HG02610 (cell line): ENCODE results near the gene SHISAL2A.
"Not testable (repeated sequence)": the region's sequence is repeated elsewhere in the genome, so short reads cannot be mapped to it uniquely, and the experiment has no call there.

Source experiments
- ATAC-seq: cut with Tn5 transposase; IDR thresholded peaks from one replicate; pipeline ENCODE4 v1.9.1; 2021; ENCODE audit warnings: mild to moderate bottlenecking, moderate library complexity; ENCODE audit not compliant: unreplicated experiment

SHISAL2A gene

DNA sequence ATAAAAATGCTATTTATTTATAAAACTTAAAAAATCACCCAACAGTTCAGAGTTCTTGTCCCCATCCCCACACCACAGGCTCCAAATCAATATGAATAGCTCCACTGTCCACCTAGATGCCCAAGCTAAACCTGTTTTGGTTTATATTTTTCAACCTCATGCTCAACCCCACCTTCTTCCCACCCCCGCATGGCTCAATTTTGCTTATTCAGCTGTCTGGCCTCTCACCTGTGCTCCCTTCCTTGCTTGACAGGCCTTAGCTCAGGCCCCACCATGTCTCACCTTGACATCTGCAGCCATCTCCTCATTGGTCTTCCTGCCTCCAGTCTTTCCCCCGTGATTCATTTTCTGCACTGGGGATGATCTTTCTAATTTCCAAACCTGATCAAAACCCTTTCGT, 47.4 kb downstream of the SHISAL2A start:
- ATAC-seq, result no peak

DNA sequence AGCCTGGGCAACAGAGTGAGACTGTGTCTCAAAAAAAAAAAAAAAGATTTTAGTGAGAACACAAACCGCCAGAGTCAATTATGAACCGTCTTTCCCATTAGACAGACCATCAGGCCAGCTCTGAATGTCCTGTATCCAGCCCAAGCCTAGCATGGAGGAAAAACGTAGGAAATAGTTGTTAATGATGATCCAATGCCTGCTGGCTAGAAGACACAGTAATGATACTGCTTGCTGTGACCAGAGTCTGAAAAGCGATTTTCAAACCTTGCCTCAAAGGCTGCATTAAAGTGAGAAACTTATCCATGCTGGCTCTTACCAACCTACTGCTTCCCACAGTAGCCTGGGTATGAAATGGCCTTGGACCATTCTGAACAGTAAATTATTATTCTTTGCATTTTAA, 48.2 kb downstream of the SHISAL2A start:
- ATAC-seq, result no peak

DNA sequence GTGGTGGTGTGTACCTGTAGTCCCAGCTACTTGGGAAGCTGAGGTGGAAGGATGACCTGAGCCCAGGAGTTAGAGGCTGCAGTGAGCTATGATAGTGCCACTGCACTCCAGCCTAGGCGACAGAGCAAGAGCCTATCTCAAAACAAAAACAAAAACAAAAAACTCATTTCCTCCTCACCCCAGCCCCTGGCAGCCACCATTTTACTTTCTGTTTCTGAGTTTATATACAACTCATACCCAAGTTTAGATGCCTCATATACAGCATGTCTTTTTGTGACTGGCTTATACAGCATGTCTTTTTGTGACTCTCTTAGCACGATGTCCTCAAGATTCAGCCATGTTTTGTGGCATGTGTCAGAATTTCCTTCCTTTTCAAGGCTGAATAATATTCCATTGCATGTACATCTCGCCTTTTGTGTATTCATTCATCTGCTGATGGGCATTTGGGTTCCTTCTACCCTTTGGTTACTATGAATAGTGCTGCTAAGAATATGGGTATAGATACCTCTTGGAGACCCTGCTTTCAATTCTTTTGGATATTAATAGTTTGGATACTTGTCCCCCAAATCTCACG, 50.5 kb downstream of the SHISAL2A start:
- ATAC-seq, result no peak

DNA sequence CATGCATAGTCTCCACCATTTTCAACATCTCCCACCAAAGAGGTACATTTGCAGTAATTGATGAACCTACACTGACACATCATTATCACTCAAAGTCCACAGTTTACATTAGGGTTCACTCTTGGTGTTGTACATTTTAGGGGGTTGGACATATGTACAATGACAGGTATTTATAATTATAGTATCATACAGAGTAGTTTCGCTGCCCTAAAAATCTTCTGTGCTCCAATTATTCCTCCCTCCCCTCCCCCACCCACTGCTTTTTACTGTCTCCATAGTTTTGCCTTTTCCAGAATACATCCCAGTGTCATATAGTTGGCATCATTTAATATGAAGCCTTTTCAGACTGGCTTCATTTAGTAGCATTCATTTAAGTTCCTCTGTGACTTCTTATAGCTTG, 51.6 kb downstream of the SHISAL2A start:
- ATAC-seq, result no peak

DNA sequence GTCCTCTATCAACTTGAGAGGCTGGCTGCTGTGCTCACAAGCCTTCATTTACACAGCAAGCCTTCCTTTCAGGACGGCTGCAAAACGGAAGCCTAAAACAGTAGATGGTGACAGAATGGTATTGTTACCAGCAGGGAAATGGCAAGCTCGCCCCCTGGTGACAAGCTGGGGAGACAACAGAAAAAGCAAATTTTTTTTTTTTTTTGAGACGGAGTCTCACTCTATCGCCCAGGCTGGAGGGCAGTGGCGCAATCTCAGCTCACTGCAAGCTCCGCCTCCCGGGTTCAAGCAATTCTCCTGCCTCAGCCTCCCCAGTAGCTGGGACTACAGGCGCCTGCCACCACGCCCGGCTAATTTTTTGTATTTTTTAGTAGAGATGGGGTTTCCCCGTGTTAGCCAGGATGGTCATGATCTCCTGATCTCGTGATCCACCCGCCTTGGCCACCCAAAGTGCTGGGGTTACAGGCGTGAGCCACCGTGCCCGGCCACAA, 53.3 kb downstream of the SHISAL2A start:
- ATAC-seq, result peak; percentile 78

DNA sequence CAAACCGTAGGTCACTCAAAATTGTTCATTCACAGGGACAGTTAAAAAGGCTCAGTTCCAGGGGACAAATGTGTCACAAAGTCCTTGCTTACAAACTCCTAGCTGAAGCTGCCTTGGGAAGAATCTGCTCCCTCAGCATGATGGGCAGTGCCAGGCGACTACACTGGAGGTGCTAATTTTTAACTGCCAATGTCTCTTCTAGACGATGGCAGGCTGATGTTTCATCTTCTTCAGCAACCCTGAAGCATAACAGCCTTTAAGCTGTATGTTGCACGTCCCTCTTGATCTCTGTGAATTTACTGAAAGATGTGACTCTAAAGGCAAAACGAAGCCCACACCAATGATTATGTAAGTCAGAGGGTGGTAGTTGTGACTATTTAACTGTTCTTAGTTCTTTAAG, 53.9 kb downstream of the SHISAL2A start:
- no peak for ATAC-seq

DNA sequence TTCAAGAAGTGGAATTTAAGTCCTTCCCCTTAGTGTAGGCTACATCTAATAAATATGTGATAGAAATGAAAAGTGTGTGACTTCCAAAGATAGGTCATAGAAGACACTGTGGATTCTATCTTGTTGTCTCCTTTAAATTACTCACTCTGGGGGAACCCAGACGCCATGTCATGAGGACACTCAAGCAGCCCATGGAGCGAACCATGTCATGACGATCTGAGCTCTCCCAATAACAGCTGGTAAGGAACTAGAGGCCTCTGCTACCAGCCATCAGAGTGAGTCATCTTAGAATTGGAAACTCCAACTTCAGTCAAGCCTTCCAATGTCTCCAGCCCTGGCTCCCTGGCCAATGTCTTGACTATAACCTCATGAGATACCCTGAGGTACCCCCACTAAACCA, 58.9 kb downstream of the SHISAL2A start:
- no peak for ATAC-seq

DNA sequence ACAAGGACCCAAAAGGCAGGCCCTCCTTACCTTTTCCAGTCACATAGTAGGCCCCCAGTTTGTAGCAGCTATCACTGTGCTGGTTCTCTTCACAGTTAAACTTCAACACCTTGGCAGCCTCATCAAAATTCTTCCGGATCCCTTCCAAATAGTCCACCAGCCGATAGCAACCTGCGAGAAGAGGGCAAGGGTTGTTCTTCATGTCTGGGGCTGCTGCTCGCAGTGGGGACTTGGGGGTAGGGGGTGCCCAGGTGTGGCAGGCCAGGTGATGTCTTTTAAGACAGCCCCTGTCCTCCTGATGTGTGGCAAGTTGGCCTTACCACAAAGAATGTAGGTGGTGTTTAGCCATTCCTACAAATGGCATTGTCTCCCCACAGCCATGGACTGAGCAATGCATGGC, 59.7 kb downstream of the SHISAL2A start:
- no peak for ATAC-seq

DNA sequence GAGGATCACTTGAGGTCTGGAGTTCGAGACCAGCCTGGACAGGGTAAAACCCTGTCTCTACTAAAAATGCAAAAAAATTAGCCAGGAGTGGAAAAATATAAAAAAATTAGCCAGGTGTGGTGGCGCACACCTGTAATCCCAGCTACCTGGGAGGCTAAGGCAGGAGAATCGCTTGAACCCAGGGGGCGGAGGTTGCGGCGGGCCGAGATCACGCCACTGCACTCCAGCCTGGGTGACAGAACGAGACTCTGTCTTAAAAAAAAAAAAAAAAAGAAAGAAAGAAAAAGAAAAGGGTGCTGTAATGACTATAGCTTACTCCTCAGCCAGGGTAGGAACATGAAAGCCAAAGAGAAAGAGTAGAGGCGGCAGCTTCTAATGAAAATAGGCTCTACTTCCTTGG, 60.4 kb downstream of the SHISAL2A start:
- not testable (repeated sequence) for ATAC-seq

DNA sequence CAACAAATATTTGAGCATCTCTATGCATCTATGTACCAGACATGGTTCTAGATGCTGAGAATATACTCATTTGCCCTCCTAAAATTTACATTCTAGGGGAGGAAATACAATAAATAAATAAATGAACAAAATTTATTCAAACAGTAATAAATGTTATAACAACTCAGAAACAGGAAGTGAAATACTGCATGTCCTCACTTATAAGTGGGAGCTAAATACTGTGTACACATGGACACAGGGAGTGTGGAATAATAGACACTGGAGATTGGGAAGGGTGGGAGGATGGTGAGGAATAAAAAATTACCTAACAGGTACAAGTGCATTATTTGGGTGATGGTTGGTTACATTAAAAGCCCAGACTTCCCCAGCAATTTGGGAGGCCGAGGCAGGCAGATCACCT, 60.9 kb downstream of the SHISAL2A start:
- ATAC-seq, result no peak

DNA sequence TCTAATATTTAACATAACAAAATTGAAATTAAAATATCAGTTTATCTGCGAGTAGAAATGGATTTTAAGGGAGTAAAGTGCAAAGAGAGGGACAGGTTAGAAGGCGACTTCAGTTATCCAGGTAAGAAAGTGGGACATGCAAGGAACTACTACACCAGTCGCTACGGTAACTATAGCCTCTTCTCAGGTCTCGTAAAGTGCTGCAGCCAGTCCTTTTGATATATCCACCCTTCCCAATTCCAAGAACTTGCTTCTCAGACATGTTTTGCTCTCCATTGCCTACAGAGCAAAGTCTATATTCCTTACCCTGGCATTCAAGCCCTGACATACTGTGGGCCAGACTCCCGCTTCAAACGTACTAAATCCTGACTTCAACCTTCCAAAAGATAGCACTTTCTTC, 62.7 kb downstream of the SHISAL2A start:
- no peak for ATAC-seq

DNA sequence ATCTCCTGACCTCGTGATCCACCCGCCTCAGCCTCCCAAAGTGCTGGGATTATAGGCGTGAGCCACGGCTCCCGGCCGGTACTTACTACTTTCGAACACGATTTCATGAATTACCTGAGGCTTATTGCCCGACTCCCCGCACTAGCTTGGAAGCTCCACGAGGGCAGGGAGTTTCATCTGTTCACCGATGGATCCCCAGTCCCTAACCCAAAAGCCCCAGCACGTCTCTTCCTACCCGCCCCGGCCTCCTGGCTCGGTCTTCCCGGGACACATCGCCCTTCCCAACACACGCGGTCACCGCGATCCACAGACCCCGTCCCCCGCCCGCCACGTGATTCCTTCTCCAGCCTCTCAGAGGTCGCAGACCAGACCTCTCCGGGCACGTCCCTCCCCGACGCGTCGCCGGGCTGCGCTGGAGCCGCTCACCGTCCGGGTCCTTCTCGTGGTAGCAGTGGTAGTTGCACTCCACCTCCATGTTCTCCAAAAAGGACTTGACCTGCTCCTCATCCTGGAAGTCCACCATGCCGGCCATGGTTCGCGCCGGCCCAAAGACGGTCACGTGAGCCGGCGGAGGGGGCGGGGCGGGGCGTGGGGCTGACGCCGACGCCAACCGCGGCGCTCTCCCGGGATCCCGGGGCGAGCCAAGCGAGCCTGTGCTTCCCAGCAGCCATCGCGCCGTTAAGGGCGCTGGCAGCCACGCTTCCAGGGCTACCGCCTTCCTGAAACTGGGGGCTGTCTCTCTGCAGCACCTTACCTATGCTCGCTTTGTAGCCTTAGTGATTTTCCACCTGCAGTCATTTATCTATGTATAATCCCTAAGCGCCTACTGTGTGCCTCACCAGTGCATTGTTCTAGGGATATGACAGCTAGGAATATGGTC, 65.1 kb downstream of the SHISAL2A start, which contains the start of gene COA7:
TSS of gene COA7 (minus strand) at position 553 of the 880 bp plus-strand sequence. CDS start at position 532, 21 bp downstream.
- peak; percentile 47 for ATAC-seq

DNA sequence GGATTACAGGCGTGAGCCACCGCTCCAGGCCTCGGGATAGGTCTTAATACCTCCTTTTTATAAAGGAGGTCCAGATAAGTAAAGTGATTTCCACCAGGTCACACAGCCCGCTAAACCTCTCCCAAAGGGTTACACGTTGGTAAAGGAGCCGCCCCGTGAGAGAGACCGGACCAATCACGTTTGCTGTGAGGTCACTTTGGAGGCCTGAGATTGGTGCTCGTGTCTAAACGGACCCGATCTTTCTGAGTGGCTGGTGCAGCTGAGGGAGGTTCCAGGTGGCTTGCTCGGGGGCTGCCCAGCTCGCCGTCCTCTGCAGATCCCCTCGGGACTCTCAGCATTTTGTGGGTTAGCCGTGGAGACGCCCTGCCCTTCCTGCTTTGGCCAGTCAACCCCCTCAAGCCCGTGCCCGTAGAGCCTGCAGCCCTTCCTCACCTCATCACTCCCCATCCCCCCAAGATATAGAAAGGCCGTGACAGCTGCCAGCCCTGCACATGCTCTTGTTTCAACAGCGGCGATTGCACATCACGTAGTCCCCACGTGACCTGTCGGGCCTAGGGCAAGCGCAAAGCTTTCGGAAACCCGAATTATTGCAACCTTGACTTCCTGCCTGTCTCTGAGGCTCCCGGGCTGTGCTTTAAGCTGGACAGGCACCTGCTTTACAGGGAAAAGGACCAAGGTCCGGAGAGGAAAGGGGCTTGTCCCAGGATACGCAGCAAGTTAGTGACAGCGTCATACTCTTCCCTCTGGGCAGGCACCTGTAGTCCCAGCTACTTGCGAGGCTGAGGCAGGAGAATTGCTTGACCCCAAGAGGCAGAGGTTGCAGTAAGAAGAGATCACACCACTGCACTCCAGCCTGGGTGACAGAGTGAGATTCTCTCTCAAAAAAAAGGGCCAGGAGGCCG, 70.2 kb downstream of the SHISAL2A start:
- peak; percentile 96 for ATAC-seq

DNA sequence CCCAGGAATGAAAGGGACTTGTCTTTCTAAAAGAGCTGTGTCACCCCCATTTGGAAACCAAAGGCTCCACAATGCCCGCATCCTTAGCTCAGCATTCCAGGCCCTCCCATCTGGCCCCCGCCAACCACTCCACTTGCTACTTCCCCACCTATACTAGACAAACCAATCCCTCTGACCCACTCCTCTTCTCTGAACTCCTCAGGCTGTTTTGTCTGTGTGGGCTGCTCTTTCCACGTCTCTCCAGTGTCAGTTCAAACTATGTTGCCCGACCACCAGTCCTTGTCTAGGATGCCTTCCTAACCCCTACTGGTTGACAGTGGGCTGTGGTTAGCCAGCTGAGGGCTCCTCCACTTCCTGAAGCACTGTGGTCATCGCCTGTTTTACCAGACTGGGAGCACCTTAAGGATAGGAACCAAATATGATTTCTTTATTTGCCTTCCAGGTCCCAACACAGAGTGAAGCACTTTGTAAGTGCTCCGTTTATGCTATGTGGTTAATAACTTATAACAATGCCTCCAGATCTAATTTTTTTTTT, 73.2 kb downstream of the SHISAL2A start:
- no peak for ATAC-seq
